Measurements from ENCODE around the gene PPP1R1A. TPM values are rescaled to one million over a fixed set of nuclear protein-coding genes. Genes with fewer than 3 reads are reported as not detected.

The PPP1R1A gene
- total RNA-seq, 1 donor from 2014 or later, result 6.8 TPM

- Histone ChIP-seq H3K4me3 (ENCODE audit: low read length in 3 of 3) (peak overlapping the region; percentile 63 to 75 (median 65)), H3K36me3 (ENCODE audit: control insufficient read depth in 3 of 3, insufficient read depth in 3 of 3, low read length in 3 of 3) (no peaks in the 10 kb centered on the region), H3K27me3 (ENCODE audit: control insufficient read depth in 3 of 3, insufficient read depth in 3 of 3, low read length in 3 of 3) (peaks cover 7 to 44% (median 25%) of the 10 kb centered on the region in 3 donors), H3K9me3 (ENCODE audit: control insufficient read depth in 3 of 3, low read length in 3 of 3) (no peaks in the 10 kb centered on the region), H3K27ac (ENCODE audit: low read depth, low read length) (no peak overlapping the region), H3K9ac (ENCODE audit: low read depth in 1 of 3, low read length in 3 of 3) (peak overlapping the region in 2 of 3 donors; percentile 25 to 66), H3K4me1 (ENCODE audit: control insufficient read depth in 3 of 3, insufficient read depth in 3 of 3, low read length in 3 of 3) (peaks cover 13 to 19% (median 15%) of the 10 kb centered on the region in 3 donors)
Measured at GRCh38 chr12:54549774-54550451, 38.5 kb downstream of the PPP1R1A start.

DNA sequence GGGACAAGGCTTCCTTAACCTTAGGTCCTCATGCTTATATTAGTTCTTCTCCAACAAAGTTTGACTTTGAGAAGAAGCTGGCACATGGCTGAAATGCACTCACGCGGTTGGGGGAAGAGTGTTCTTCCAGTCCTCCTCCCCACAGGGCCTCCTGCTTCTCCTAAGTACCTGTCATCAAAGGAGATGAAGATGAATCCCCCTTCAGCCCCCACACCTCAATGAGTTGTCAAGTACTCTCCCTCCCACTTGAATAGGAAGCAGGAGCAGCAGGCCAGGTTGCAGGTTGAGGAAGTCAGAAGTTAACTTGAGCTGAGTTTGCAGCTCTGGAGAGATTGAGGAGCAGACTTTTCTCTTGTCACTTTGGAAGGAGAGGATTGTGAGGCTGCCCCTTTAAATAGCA lies 41.9 kb downstream of the PPP1R1A start:
- no peaks in the 10 kb centered on the region for H3K36me3 ChIP-seq (ENCODE audit: control insufficient read depth in 3 of 3, insufficient read depth in 3 of 3, low read length in 3 of 3)
- H3K27ac ChIP-seq (ENCODE audit: low read depth, low read length), result no peak overlapping the region
- peaks cover 7 to 21% (median 18%) of the 10 kb centered on the region in 3 donors for H3K27me3 ChIP-seq (ENCODE audit: control insufficient read depth in 3 of 3, insufficient read depth in 3 of 3, low read length in 3 of 3)
- H3K9me3 ChIP-seq (ENCODE audit: control insufficient read depth in 3 of 3, low read length in 3 of 3), result no peaks in the 10 kb centered on the region
- H3K9ac ChIP-seq (ENCODE audit: low read depth in 1 of 3, low read length in 3 of 3), result no peak overlapping the region
- peaks cover 13 to 19% (median 15%) of the 10 kb centered on the region in 3 donors for H3K4me1 ChIP-seq (ENCODE audit: control insufficient read depth in 3 of 3, insufficient read depth in 3 of 3, low read length in 3 of 3)
- H3K4me3 ChIP-seq (ENCODE audit: low read length in 3 of 3), result no peak overlapping the region

- peaks cover 7 to 9% (median 8%) of the 10 kb centered on the region in 3 donors for H3K4me1 ChIP-seq (ENCODE audit: control insufficient read depth in 3 of 3, insufficient read depth in 3 of 3, low read length in 3 of 3)
- H3K27ac ChIP-seq (ENCODE audit: low read depth, low read length), result no peak overlapping the region
- peaks cover under 1 to 6% (median 4%) of the 10 kb centered on the region in 3 donors for H3K27me3 ChIP-seq (ENCODE audit: control insufficient read depth in 3 of 3, insufficient read depth in 3 of 3, low read length in 3 of 3)
- H3K9ac ChIP-seq (ENCODE audit: low read depth in 1 of 3, low read length in 3 of 3), result no peak overlapping the region
- no peak overlapping the region for H3K4me3 ChIP-seq (ENCODE audit: low read length in 3 of 3)
- H3K9me3 ChIP-seq (ENCODE audit: control insufficient read depth in 3 of 3, low read length in 3 of 3), result no peaks in the 10 kb centered on the region
- no peaks in the 10 kb centered on the region for H3K36me3 ChIP-seq (ENCODE audit: control insufficient read depth in 3 of 3, insufficient read depth in 3 of 3, low read length in 3 of 3)
Measured at GRCh38 chr12:54544743-54545142, 43.7 kb downstream of the PPP1R1A start.

DNA sequence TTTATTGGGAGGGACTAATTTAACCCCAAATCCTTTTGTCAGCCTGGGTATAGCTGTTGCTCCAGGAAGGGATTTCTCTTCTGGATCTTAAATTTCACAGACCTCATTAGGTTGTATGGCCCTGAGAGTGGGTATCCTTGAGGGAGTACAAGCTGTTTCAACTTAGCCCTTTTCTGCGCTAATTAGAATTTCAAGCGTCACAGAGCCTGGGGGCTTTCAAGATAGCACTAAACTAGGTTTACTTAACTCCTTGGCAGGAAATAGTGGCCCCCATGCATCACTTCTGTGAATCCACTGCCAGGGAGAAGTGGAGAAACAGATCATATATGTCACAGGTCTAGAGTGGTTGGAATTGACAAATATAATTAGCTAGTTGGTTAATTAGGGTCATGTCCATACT lies 44.9 kb downstream of the PPP1R1A start:
- H3K9ac ChIP-seq (ENCODE audit: low read depth in 1 of 3, low read length in 3 of 3), result no peak overlapping the region
- no peaks in the 10 kb centered on the region for H3K9me3 ChIP-seq (ENCODE audit: control insufficient read depth in 3 of 3, low read length in 3 of 3)
- H3K27me3 ChIP-seq (ENCODE audit: control insufficient read depth in 3 of 3, insufficient read depth in 3 of 3, low read length in 3 of 3), result peaks cover 0 to 3% (median 0%) of the 10 kb centered on the region in 3 donors
- H3K4me3 ChIP-seq (ENCODE audit: low read length in 3 of 3), result no peak overlapping the region
- H3K36me3 ChIP-seq (ENCODE audit: control insufficient read depth in 3 of 3, insufficient read depth in 3 of 3, low read length in 3 of 3), result no peaks in the 10 kb centered on the region
- H3K27ac ChIP-seq (ENCODE audit: low read depth, low read length), result no peak overlapping the region
- H3K4me1 ChIP-seq (ENCODE audit: control insufficient read depth in 3 of 3, insufficient read depth in 3 of 3, low read length in 3 of 3), result no peaks in the 10 kb centered on the region

- Histone ChIP-seq H3K4me1 (ENCODE audit: control insufficient read depth in 3 of 3, insufficient read depth in 3 of 3, low read length in 3 of 3) (no peaks in the 10 kb centered on the region), H3K9me3 (ENCODE audit: control insufficient read depth in 3 of 3, low read length in 3 of 3) (no peaks in the 10 kb centered on the region), H3K27me3 (ENCODE audit: control insufficient read depth in 3 of 3, insufficient read depth in 3 of 3, low read length in 3 of 3) (peaks cover 0 to 3% (median 0%) of the 10 kb centered on the region in 3 donors), H3K4me3 (ENCODE audit: low read length in 3 of 3) (no peak overlapping the region), H3K27ac (ENCODE audit: low read depth, low read length) (no peak overlapping the region), H3K36me3 (ENCODE audit: control insufficient read depth in 3 of 3, insufficient read depth in 3 of 3, low read length in 3 of 3) (no peaks in the 10 kb centered on the region), H3K9ac (ENCODE audit: low read depth in 1 of 3, low read length in 3 of 3) (no peak overlapping the region)
Measured at GRCh38 chr12:54541751-54542290, 46.6 kb downstream of the PPP1R1A start.

DNA sequence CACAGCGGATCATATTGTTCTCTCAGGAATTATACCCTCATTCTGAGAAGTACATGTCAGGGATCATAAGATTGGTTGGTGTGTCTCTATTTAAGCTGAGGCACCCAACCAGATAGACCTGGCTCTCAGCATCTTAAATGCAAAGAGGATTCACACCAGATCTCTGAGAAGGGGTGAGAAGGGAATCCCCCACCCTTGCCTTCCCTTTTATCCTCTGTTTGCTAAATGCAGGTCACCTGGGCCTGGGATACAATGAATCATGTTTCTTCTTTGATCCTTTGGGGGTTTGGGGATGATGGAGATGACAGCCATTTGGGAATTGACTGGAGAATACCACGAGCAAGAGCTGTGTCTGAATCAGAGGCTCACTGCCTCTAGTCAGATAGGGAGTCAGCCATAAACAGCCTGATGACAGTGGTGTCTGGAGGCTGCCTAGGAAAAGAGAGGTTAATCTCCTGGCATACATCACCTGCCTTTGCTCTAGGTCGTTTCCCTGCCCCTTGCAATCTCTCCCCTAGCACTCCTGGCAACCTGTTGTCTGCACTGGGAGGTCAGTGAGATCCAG lies 50.2 kb downstream of the PPP1R1A start:
- H3K36me3 ChIP-seq (ENCODE audit: control insufficient read depth in 3 of 3, insufficient read depth in 3 of 3, low read length in 3 of 3), result no peaks in the 10 kb centered on the region
- H3K9me3 ChIP-seq (ENCODE audit: control insufficient read depth in 3 of 3, low read length in 3 of 3), result no peaks in the 10 kb centered on the region
- H3K4me1 ChIP-seq (ENCODE audit: control insufficient read depth in 3 of 3, insufficient read depth in 3 of 3, low read length in 3 of 3), result no peaks in the 10 kb centered on the region
- H3K27me3 ChIP-seq (ENCODE audit: control insufficient read depth in 3 of 3, insufficient read depth in 3 of 3, low read length in 3 of 3), result peaks cover 0 to 3% (median 0%) of the 10 kb centered on the region in 3 donors
- H3K9ac ChIP-seq (ENCODE audit: low read depth in 1 of 3, low read length in 3 of 3), result no peak overlapping the region
- no peak overlapping the region for H3K4me3 ChIP-seq (ENCODE audit: low read length in 3 of 3)
- no peak overlapping the region for H3K27ac ChIP-seq (ENCODE audit: low read depth, low read length)

- Histone ChIP-seq H3K36me3 (ENCODE audit: control insufficient read depth in 3 of 3, insufficient read depth in 3 of 3, low read length in 3 of 3) (peaks cover 0 to under 1% (median 0%) of the 10 kb centered on the region in 3 donors), H3K4me3 (ENCODE audit: low read length in 3 of 3) (no peak overlapping the region), H3K9ac (ENCODE audit: low read depth in 1 of 3, low read length in 3 of 3) (no peak overlapping the region), H3K9me3 (ENCODE audit: control insufficient read depth in 3 of 3, low read length in 3 of 3) (no peaks in the 10 kb centered on the region), H3K27ac (ENCODE audit: low read depth, low read length) (no peak overlapping the region), H3K27me3 (ENCODE audit: control insufficient read depth in 3 of 3, insufficient read depth in 3 of 3, low read length in 3 of 3) (peaks cover 0 to 9% (median 5%) of the 10 kb centered on the region in 3 donors), H3K4me1 (ENCODE audit: control insufficient read depth in 3 of 3, insufficient read depth in 3 of 3, low read length in 3 of 3) (no peaks in the 10 kb centered on the region)
Measured at GRCh38 chr12:54535474-54535873, 53.0 kb downstream of the PPP1R1A start.

DNA sequence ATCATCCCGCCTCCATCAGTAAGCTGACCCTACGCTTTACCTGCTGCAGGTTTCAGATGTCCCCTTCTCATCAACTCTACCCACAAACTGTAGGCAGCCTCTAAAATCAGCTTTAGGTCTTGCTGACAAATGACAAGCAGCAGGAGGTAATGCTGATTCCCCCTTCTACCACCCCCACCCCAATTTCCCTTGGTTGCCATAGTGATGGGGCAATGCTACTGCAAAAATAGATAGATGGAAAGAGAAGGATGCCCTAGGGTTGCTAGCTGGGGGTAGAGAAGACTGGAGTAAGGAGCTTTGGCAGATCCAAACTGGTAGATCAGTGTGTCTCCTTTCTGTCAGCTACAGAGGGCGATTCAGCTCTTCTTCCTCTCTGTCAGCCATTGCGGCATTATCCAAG lies 58.9 kb downstream of the PPP1R1A start:
- Histone ChIP-seq H3K9me3 (ENCODE audit: control insufficient read depth in 3 of 3, low read length in 3 of 3) (no peaks in the 10 kb centered on the region), H3K27ac (ENCODE audit: low read depth, low read length) (no peak overlapping the region), H3K36me3 (ENCODE audit: control insufficient read depth in 3 of 3, insufficient read depth in 3 of 3, low read length in 3 of 3) (peaks cover 0 to 2% (median 0%) of the 10 kb centered on the region in 3 donors), H3K9ac (ENCODE audit: low read depth in 1 of 3, low read length in 3 of 3) (no peak overlapping the region), H3K4me3 (ENCODE audit: low read length in 3 of 3) (no peak overlapping the region), H3K27me3 (ENCODE audit: control insufficient read depth in 3 of 3, insufficient read depth in 3 of 3, low read length in 3 of 3) (peaks cover 0 to 10% (median 5%) of the 10 kb centered on the region in 3 donors), H3K4me1 (ENCODE audit: control insufficient read depth in 3 of 3, insufficient read depth in 3 of 3, low read length in 3 of 3) (no peaks in the 10 kb centered on the region)

Data from skeletal muscle tissue (tissue), 4 donors.